DOHH2 (cell line): ENCODE measurements around the gene GRM3.

Source experiments
- EZH2phosphoT487 ChIP-seq: fragments of 200-600 bp; sonication (generic); IDR thresholded peaks from 2 replicates; pipeline ENCODE4 v1.6.1; 2017; ENCODE audit warnings: borderline replicate concordance, mild to moderate bottlenecking, antibody characterized with exemption, low read length, moderate library complexity, mixed read lengths
- TF ChIP-seq, protein P1 (sequence below): fragments of 200-600 bp; sonication (generic); IDR thresholded peaks from one replicate; pipeline ENCODE4 v1.5.1; 2014; ENCODE audit warnings: antibody characterized with exemption, mild to moderate bottlenecking, low read depth, low read length; ENCODE audit not compliant: poor library complexity, severe bottlenecking

DNA sequence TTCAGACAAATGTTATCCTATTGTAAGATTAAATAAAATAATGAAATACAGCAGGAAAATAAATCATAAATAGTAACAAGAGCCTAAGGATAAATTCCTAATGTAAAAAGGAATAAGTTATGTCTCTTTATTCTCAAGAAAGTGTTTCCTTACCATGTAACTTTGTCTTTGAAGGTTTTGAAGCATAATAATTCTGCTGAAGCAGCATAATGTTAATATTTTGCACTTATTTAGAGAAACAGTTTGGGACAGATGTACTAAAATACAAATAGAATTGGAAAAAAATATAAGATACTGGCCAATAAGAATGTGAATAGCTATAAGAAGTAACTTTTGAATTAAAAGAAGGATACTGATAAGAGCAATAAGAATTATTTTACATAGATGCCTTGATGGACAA is 45.7 kb downstream of the GRM3 start:
- TF ChIP-seq, protein P1, sequence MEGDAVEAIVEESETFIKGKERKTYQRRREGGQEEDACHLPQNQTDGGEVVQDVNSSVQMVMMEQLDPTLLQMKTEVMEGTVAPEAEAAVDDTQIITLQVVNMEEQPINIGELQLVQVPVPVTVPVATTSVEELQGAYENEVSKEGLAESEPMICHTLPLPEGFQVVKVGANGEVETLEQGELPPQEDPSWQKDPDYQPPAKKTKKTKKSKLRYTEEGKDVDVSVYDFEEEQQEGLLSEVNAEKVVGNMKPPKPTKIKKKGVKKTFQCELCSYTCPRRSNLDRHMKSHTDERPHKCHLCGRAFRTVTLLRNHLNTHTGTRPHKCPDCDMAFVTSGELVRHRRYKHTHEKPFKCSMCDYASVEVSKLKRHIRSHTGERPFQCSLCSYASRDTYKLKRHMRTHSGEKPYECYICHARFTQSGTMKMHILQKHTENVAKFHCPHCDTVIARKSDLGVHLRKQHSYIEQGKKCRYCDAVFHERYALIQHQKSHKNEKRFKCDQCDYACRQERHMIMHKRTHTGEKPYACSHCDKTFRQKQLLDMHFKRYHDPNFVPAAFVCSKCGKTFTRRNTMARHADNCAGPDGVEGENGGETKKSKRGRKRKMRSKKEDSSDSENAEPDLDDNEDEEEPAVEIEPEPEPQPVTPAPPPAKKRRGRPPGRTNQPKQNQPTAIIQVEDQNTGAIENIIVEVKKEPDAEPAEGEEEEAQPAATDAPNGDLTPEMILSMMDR = no peak
- no peak for TF ChIP-seq EZH2phosphoT487
